ENCODE results near the gene INPP5D. TPM values are rescaled to one million over a fixed set of nuclear protein-coding genes. Genes with fewer than 3 reads are reported as not detected.

INPP5D gene
- total and polyA plus RNA-seq, 2 of the 13 experiments (the other 11 are each of a cell fraction or from before 2014, with no cell fraction given), result 16.7 to 18.0 TPM

DNA sequence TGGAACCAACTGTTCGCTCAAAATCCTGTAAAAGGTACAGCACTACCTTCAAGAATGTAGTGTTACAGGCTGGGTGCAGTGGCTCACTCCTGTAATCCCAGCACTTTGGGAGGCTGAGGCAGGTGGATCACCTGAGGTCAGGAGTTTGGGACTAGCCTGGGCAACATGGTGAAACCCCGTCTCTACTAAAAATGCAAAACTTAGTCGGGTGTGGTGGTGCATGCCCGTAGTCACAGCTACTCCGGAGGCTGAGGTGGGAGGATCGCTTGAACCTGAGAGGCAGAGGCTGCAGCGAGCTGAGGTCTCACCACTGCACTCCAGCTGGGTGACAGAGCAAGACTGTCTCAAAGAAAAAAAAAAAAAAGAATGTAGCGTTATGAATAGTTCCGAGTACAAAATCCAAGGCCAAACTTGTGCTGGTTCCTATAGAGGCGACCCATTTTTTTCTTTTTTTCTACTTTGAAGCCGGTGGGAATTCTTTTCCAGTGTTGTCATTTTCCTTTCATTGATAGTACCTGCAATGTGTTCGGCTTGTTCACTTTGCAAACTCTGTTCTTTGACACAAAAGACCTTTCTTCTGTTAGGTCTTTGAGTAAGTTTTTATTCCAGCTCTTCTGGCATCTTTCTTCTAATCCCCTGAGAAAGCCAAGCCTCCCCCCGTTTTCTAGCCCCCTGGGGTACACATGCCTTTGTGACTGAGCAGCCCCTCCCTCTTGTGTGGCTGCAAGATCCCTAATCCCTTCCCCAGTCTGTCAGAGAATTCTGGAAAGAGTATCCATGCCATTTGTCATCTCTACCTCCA is 25.1 kb downstream of the INPP5D start (continued):
- TF ChIP-seq, protein P1, sequence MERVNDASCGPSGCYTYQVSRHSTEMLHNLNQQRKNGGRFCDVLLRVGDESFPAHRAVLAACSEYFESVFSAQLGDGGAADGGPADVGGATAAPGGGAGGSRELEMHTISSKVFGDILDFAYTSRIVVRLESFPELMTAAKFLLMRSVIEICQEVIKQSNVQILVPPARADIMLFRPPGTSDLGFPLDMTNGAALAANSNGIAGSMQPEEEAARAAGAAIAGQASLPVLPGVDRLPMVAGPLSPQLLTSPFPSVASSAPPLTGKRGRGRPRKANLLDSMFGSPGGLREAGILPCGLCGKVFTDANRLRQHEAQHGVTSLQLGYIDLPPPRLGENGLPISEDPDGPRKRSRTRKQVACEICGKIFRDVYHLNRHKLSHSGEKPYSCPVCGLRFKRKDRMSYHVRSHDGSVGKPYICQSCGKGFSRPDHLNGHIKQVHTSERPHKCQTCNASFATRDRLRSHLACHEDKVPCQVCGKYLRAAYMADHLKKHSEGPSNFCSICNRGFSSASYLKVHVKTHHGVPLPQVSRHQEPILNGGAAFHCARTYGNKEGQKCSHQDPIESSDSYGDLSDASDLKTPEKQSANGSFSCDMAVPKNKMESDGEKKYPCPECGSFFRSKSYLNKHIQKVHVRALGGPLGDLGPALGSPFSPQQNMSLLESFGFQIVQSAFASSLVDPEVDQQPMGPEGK (CRISPR knock-in tag; IDR thresholded peaks at IDR 0.05), result peak; percentile 67; the same call in 1 of the 2 replicates
- no peak for TF ChIP-seq ZNF619 (CRISPR knock-in tag; IDR thresholded peaks at IDR 0.05)
- 0 out of 2 replicates have a peak, but pooled peaks have one; percentile 34 for TF ChIP-seq TRIM24 (CRISPR knock-in tag; IDR thresholded peaks at IDR 0.05)
- 0 out of 2 replicates have a peak, but pooled peaks have one; percentile 1 for TF ChIP-seq STAG1 (CRISPR knock-in tag; IDR thresholded peaks at IDR 0.05)
- TF ChIP-seq SMAD3 (CRISPR knock-in tag; IDR thresholded peaks at IDR 0.05), result peak; percentile 67; the same call in 1 of the 2 replicates
- no peak for TF ChIP-seq HMG20B (CRISPR knock-in tag; conservative IDR thresholded peaks at IDR 0.05)
- TF ChIP-seq ZNF570 (CRISPR knock-in tag; IDR thresholded peaks at IDR 0.05; ENCODE audit: borderline replicate concordance), result no peak
- TF ChIP-seq ZMYM3 (CRISPR knock-in tag; IDR thresholded peaks at IDR 0.05), result peak; percentile 99
- peak; percentile 66; the same call in 1 of the 2 replicates for TF ChIP-seq NCOA2 (CRISPR knock-in tag; IDR thresholded peaks at IDR 0.05)
- TF ChIP-seq FOXO1 (CRISPR knock-in tag; IDR thresholded peaks at IDR 0.05), result no peak
- TF ChIP-seq, protein P2, sequence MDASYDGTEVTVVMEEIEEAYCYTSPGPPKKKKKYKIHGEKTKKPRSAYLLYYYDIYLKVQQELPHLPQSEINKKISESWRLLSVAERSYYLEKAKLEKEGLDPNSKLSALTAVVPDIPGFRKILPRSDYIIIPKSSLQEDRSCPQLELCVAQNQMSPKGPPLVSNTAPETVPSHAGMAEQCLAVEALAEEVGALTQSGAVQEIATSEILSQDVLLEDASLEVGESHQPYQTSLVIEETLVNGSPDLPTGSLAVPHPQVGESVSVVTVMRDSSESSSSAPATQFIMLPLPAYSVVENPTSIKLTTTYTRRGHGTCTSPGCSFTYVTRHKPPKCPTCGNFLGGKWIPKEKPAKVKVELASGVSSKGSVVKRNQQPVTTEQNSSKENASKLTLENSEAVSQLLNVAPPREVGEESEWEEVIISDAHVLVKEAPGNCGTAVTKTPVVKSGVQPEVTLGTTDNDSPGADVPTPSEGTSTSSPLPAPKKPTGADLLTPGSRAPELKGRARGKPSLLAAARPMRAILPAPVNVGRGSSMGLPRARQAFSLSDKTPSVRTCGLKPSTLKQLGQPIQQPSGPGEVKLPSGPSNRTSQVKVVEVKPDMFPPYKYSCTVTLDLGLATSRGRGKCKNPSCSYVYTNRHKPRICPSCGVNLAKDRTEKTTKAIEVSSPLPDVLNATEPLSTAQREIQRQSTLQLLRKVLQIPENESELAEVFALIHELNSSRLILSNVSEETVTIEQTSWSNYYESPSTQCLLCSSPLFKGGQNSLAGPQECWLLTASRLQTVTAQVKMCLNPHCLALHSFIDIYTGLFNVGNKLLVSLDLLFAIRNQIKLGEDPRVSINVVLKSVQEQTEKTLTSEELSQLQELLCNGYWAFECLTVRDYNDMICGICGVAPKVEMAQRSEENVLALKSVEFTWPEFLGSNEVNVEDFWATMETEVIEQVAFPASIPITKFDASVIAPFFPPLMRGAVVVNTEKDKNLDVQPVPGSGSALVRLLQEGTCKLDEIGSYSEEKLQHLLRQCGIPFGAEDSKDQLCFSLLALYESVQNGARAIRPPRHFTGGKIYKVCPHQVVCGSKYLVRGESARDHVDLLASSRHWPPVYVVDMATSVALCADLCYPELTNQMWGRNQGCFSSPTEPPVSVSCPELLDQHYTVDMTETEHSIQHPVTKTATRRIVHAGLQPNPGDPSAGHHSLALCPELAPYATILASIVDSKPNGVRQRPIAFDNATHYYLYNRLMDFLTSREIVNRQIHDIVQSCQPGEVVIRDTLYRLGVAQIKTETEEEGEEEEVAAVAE (CRISPR knock-in tag; IDR thresholded peaks at IDR 0.05; ENCODE audit: borderline replicate concordance), result 0 out of 2 replicates have a peak, but pooled peaks have one; percentile 51
- 0 out of 2 replicates have a peak, but pooled peaks have one; percentile 9 for TF ChIP-seq ZNF331 (CRISPR knock-in tag; IDR thresholded peaks at IDR 0.05)
- TF ChIP-seq ATF6 (CRISPR knock-in tag; conservative IDR thresholded peaks at IDR 0.05), result no peak
- TF ChIP-seq FOXK1 (CRISPR knock-in tag; IDR thresholded peaks at IDR 0.05; ENCODE audit: borderline replicate concordance, low read depth), result 0 out of 2 replicates have a peak, but pooled peaks have one; percentile 35
- 0 out of 2 replicates have a peak, but pooled peaks have one; percentile 17 for TF ChIP-seq ZNF24 (IDR thresholded peaks at IDR 0.05)
- no peak for TF ChIP-seq ZNF546 (CRISPR knock-in tag; conservative IDR thresholded peaks at IDR 0.05)
- peak; percentile 71 for TF ChIP-seq TEAD3 (CRISPR knock-in tag; optimal IDR thresholded peaks at IDR 0.05; ENCODE audit: borderline replicate concordance)
- peak; percentile 43; the same call in 1 of the 2 replicates for TF ChIP-seq REPIN1 (CRISPR knock-in tag; IDR thresholded peaks at IDR 0.05; ENCODE audit: borderline replicate concordance, low read depth)
